ENCODE data around the gene ERN1.

ERN1 gene

GRCh38 chr17:64162554-64162953 lies 32.6 kb upstream of the ERN1 start:
- no peak for DNase-seq (ENCODE audit: low spot score)
- TF ChIP-seq CTCF (IDR thresholded peaks at IDR 0.05; ENCODE audit: extremely low read depth, missing control alignments) = no peak

GRCh38 chr17:64161380-64162176 lies 31.6 kb upstream of the ERN1 start:
- TF ChIP-seq CTCF (IDR thresholded peaks at IDR 0.05; ENCODE audit: extremely low read depth, missing control alignments) = no peak
- DNase-seq (ENCODE audit: low spot score) = no peak

- TF ChIP-seq CTCF (IDR thresholded peaks at IDR 0.05; ENCODE audit: extremely low read depth, missing control alignments) = no peak
- no peak for DNase-seq (ENCODE audit: low spot score)
Measured at GRCh38 chr17:64160378-64160777, 30.4 kb upstream of the ERN1 start.

- TF ChIP-seq CTCF (IDR thresholded peaks at IDR 0.05; ENCODE audit: extremely low read depth, missing control alignments) = no peak
- DNase-seq (ENCODE audit: low spot score) = no peak
Measured at GRCh38 chr17:64158831-64159590, 29.1 kb upstream of the ERN1 start.

GRCh38 chr17:64158406-64158805 lies 28.5 kb upstream of the ERN1 start:
- DNase-seq (ENCODE audit: low spot score) = no peak
- TF ChIP-seq CTCF (IDR thresholded peaks at IDR 0.05; ENCODE audit: extremely low read depth, missing control alignments) = no peak

GRCh38 chr17:64157669-64158180 lies 27.8 kb upstream of the ERN1 start:
- TF ChIP-seq CTCF (IDR thresholded peaks at IDR 0.05; ENCODE audit: extremely low read depth, missing control alignments) = no peak
- no peak for DNase-seq (ENCODE audit: low spot score)

- DNase-seq (ENCODE audit: low spot score) = no peak
- no peak for TF ChIP-seq CTCF (IDR thresholded peaks at IDR 0.05; ENCODE audit: extremely low read depth, missing control alignments)
Measured at GRCh38 chr17:64156670-64157069, 26.7 kb upstream of the ERN1 start.
